Measurements from ENCODE around the gene LDLRAD1.
A peak's percentile ranks its signal among the peaks of the same experiment; 100 is the strongest.

DNA sequence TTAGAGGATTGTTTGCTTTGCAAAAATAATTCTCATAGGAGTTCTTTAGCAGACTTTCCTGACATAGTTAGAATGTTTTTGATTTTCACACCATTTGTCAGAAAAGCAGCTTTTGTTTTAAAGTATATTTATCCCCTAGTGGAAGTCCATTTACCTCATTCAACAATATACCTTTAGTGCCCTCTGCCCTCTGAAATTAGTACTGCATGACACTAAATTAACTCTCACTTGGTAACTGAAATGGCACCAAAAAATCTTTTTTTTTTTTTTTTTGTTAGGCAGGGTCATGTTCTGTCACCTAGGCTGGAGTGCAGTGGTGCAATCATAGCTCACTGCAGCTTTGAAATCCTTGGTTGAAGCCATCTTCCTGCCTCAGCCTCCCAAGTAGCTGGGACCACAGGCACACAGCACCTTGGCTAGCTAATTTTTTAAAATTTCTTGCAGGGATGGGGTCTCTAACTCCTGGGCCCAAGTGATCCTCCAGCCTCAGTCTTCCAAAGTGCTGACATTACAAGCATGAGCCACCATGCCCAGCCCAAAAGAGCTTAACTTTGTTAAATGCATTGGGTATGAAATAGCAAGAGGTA is 58.2 kb downstream of the LDLRAD1 start:
- peak; percentile 29 to 47 for TF ChIP-seq CTCF (IDR thresholded peaks at IDR 0.05)
- TF ChIP-seq POLR2A (IDR thresholded peaks at IDR 0.05) = no peak
- no peak for TF ChIP-seq POLR2AphosphoS5 (IDR thresholded peaks at IDR 0.05)
